Measurements from ENCODE around the gene ELAPOR1. TPM values are rescaled to one million over a fixed set of nuclear protein-coding genes. Genes with fewer than 3 reads are reported as not detected.

The ELAPOR1 gene, protein sequence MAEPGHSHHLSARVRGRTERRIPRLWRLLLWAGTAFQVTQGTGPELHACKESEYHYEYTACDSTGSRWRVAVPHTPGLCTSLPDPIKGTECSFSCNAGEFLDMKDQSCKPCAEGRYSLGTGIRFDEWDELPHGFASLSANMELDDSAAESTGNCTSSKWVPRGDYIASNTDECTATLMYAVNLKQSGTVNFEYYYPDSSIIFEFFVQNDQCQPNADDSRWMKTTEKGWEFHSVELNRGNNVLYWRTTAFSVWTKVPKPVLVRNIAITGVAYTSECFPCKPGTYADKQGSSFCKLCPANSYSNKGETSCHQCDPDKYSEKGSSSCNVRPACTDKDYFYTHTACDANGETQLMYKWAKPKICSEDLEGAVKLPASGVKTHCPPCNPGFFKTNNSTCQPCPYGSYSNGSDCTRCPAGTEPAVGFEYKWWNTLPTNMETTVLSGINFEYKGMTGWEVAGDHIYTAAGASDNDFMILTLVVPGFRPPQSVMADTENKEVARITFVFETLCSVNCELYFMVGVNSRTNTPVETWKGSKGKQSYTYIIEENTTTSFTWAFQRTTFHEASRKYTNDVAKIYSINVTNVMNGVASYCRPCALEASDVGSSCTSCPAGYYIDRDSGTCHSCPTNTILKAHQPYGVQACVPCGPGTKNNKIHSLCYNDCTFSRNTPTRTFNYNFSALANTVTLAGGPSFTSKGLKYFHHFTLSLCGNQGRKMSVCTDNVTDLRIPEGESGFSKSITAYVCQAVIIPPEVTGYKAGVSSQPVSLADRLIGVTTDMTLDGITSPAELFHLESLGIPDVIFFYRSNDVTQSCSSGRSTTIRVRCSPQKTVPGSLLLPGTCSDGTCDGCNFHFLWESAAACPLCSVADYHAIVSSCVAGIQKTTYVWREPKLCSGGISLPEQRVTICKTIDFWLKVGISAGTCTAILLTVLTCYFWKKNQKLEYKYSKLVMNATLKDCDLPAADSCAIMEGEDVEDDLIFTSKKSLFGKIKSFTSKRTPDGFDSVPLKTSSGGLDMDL
- total RNA-seq, result 0.39 and 0.98 TPM in 2 replicates

DNA sequence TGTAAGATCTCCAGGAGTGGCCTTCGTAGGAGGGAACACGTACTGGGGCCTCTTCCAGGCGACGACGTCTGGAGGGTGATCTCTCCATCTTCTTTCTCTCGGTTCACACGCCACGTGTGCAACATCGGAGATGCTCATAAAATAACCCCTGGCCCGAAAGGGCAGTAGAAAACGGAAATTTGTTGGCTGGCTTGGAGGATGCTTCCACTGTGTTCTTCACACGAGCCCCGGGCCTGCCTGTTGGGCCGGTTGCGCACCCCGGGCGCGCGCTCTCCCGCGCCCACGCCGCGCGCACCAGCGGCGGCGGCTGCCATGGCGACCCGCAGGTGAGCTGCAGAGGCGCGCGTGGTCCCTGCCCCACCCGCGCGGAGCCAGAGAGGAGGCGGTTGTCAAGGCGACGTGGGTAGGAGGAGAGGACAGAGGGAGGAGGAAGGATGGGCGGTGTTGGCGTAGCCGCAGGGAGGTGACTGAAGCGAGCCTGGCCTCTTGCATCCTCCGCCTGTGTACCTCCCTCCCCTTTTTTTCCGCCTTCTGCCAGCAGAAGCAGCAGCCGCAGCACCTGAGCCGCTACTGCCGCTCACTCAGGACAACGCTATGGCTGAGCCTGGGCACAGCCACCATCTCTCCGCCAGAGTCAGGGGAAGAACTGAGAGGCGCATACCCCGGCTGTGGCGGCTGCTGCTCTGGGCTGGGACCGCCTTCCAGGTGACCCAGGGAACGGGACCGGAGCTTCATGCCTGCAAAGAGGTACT lies at the start of gene ELAPOR1:
Gene ELAPOR1, plus strand, starts transcription at position 526 of the 752 bp plus-strand sequence. Its CDS starts 69 bp downstream, at position 595.

DNA sequence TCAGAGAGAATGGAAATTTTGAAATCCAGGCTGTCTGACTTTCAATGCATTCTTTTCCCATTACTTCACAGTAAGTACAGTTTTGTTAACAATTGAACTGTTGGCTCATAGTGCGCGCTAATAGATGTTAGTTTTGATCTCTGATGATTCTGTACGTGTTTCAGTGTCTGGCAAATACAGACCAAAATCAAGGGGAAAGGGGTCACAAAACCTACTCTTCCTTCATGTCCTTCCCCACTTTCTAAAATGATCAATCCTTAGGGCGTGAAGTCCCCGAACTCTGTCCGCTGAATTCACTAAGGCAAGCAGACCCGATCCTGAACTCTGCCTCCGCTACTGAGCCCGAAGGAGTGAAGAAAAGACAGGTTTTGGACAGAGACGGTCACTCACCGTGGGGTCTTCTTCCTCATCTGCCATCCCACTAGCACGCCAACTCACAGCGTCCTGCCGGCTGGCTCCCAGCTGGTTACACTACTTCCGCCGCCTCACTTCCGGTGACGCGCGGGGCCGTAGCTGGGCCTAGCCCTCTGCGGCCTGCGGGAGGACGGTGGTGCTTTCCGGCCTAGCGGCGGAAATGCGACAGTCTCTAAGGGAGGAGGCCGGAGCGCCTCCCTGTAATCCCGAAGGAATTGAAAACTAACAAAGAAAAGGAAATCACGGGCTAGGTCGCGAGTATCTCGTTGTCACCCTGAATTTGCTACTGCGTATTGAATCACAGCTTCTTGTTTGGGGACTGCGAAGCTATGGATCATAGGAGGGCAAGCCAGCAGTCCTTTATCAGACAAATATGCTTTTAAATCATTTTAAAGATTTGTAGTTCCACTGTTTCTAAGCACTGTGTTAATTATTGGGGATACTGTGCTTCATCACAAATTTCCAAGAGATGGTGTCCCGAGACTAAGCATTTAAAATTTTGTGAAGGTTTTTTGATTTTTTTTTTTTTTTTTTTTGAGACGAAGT lies 38.1 kb upstream of the ELAPOR1 start, which contains the start of gene TAF13:
Gene TAF13, minus strand, starts transcription at position 473 of the 960 bp plus-strand sequence. Its CDS starts 56 bp downstream, at position 417.

DNA sequence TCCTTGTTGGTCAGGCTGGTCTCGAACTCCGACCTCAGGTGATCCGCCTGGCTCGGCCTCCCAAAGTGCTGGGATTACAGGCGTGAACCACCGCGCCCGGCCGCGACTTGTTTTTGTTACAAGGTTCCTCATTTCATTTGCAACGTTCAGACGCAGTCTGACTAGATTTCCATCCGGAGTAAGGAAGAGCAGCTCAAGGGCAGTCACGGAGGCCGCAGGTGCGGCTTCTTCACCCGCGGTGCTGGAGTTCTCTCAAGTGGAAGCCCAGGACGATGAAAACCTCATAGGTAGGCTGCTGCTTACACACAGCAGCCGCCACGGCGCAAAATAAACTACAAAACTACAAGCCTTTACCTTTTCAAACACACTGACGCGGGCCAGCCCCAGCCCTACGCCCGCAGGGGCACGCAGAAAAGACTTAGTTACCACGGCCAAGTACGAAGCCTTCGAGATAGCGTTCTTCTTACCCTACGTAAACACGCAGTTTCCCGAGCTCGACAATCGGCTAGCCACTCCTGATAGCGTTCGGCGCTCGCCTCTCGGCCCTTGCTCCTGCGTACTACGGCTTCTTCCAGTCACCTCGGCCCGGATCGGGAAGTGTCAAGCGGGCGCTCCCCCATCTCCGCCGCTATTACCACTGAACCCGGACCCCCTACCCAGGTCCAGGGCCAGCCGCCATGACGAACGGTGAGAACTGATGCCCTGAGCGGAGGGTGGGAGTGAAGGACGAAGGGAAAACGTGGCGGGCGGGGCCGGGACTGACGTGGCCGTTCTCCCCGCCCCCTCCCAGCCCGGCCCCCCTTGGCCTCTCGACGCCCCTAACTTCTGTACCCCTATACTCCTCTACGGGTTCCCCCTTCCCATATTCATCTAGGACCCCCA lies 23.5 kb upstream of the ELAPOR1 start, which contains the start of gene TMEM167B:
Gene TMEM167B, plus strand, starts transcription at position 569 of the 882 bp plus-strand sequence. Its CDS starts 109 bp downstream, at position 678.

Small RNA genes within 50 kb of the gene (small RNA-seq; reads per million reads assigned to genes)
- gene AL356488.2, result not detected

Other genes with a start within 250 kb of the ELAPOR1 start
- gene GPSM2, start 237.1 kb upstream of the ELAPOR1 start, total RNA-seq, result 90.3 and 113 TPM in 2 replicates
- 11.1 and 14.5 TPM in 2 replicates for gene CLCC1, start 150.6 kb upstream of the ELAPOR1 start, total RNA-seq
- gene WDR47, start 72.0 kb upstream of the ELAPOR1 start, total RNA-seq, result 9.0 and 11.7 TPM in 2 replicates
- gene TAF13, start 38.1 kb upstream of the ELAPOR1 start, total RNA-seq, result 39.7 and 64.1 TPM in 2 replicates
- 21.3 and 37.3 TPM in 2 replicates for gene TMEM167B, start 23.4 kb upstream of the ELAPOR1 start, total RNA-seq
- 169 and 215 TPM in 2 replicates for gene SARS1, start 99.8 kb downstream of the ELAPOR1 start, total RNA-seq
- gene CELSR2, start 135.4 kb downstream of the ELAPOR1 start, total RNA-seq, result 3.1 and 8.6 TPM in 2 replicates
- gene PSRC1, start 169.0 kb downstream of the ELAPOR1 start, total RNA-seq, result 5.0 and 10.2 TPM in 2 replicates
- 0.54 TPM in 1 of 2 replicates, not detected in the other for gene MYBPHL, start 192.9 kb downstream of the ELAPOR1 start, total RNA-seq

Measured in placental epithelial cell (primary cell).